ENCODE results near the gene STX11.

- TF ChIP-seq, protein P1, sequence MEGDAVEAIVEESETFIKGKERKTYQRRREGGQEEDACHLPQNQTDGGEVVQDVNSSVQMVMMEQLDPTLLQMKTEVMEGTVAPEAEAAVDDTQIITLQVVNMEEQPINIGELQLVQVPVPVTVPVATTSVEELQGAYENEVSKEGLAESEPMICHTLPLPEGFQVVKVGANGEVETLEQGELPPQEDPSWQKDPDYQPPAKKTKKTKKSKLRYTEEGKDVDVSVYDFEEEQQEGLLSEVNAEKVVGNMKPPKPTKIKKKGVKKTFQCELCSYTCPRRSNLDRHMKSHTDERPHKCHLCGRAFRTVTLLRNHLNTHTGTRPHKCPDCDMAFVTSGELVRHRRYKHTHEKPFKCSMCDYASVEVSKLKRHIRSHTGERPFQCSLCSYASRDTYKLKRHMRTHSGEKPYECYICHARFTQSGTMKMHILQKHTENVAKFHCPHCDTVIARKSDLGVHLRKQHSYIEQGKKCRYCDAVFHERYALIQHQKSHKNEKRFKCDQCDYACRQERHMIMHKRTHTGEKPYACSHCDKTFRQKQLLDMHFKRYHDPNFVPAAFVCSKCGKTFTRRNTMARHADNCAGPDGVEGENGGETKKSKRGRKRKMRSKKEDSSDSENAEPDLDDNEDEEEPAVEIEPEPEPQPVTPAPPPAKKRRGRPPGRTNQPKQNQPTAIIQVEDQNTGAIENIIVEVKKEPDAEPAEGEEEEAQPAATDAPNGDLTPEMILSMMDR (IDR thresholded peaks at IDR 0.05) = no peak
- no peak for TF ChIP-seq EP300 (IDR thresholded peaks at IDR 0.05)
- no peak for TF ChIP-seq POLR2A (IDR thresholded peaks at IDR 0.05)
These were observed 29.5 kb downstream of the STX11 start for GRCh38 chr6:144179828-144180227.
